Measurements from ENCODE around the gene MRPS6. TPM values are rescaled to one million over a fixed set of nuclear protein-coding genes. Genes with fewer than 3 reads are reported as not detected.

Gene MRPS6
- total RNA-seq, 1 donor from 2014 or later, result 61.9 TPM

GRCh38 chr21:34184232-34184631 is 110.9 kb downstream of the MRPS6 start:
- intact Hi-C loops (cut with micrococcal nuclease), result no loop called here
- no peak overlapping the region for H3K27ac ChIP-seq (replicated peaks)

GRCh38 chr21:34185026-34185750 is 111.8 kb downstream of the MRPS6 start:
- Histone ChIP-seq H3K27ac (replicated peaks) (no peak overlapping the region), H3K9me3 (replicated peaks) (no peaks in the 10 kb centered on the region), H3K36me3 (no peaks in the 10 kb centered on the region), H3K4me3 (no peak overlapping the region), H3K4me1 (peaks cover 3% of the 10 kb centered on the region), H3K27me3 (ENCODE audit: low read depth) (no peaks in the 10 kb centered on the region)
- intact Hi-C loops (cut with micrococcal nuclease), result no loop called here
- TF ChIP-seq CTCF (IDR thresholded peaks at IDR 0.05; ENCODE audit: borderline replicate concordance), result no peak
- DNase-seq, result no peak

More at GRCh38 chr21:34184232-34184631, 110.9 kb downstream of the MRPS6 start:
- Histone ChIP-seq H3K36me3 (no peaks in the 10 kb centered on the region), H3K4me3 (no peak overlapping the region), H3K9me3 (replicated peaks) (no peaks in the 10 kb centered on the region), H3K27me3 (ENCODE audit: low read depth) (no peaks in the 10 kb centered on the region), H3K4me1 (peaks cover 6% of the 10 kb centered on the region)
- DNase-seq, result no peak
- no peak for TF ChIP-seq CTCF (IDR thresholded peaks at IDR 0.05; ENCODE audit: borderline replicate concordance)

DNA sequence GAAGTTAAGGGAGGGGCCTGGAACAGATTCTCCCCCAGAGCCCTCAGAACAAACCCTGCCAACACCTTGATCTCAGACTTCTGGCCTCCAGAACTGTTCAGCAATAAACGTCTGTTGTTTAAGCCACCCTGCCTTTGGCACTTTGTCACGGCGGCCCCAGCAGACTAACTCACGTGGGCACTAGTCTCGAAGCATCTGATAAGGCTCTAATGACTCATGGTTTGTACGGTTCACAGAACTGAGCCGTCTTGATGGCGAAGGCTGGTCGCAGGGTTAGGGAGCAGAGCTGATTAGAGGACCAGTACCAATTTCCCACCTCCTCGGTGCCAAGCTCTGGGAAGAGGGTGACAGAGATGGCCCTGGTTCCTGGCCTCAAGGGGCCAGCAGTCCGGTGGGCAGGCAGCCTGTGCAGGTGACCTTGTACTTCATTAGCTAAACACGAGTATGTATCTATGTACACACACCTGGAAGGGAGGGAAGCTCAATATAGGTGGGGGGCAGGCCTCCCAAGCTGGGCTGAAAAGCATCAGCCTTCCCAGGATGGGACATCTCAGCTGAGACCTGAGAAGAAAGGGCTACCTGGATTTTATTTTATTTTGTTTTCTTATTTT is 112.8 kb downstream of the MRPS6 start:
- intact Hi-C loops (cut with micrococcal nuclease), result no loop called here
- Histone ChIP-seq H3K27ac (replicated peaks) (no peak overlapping the region), H3K4me3 (no peak overlapping the region), H3K9me3 (replicated peaks) (no peaks in the 10 kb centered on the region), H3K27me3 (ENCODE audit: low read depth) (no peaks in the 10 kb centered on the region), H3K36me3 (no peaks in the 10 kb centered on the region), H3K4me1 (no peaks in the 10 kb centered on the region)
- TF ChIP-seq CTCF (IDR thresholded peaks at IDR 0.05; ENCODE audit: borderline replicate concordance), result no peak
- DNase-seq, result no peak

- DNase-seq, result peak; percentile 53
- intact Hi-C loops (cut with micrococcal nuclease), result no loop called here
- H3K4me3 ChIP-seq, result no peak overlapping the region
- no peaks in the 10 kb centered on the region for H3K9me3 ChIP-seq (replicated peaks)
- H3K4me1 ChIP-seq, result no peaks in the 10 kb centered on the region
- no peak overlapping the region for H3K27ac ChIP-seq (replicated peaks)
- H3K36me3 ChIP-seq, result no peaks in the 10 kb centered on the region
- H3K27me3 ChIP-seq (ENCODE audit: low read depth), result no peaks in the 10 kb centered on the region
- TF ChIP-seq CTCF (IDR thresholded peaks at IDR 0.05; ENCODE audit: borderline replicate concordance), result no peak
Measured at GRCh38 chr21:34187935-34188334, 114.6 kb downstream of the MRPS6 start.

DNA sequence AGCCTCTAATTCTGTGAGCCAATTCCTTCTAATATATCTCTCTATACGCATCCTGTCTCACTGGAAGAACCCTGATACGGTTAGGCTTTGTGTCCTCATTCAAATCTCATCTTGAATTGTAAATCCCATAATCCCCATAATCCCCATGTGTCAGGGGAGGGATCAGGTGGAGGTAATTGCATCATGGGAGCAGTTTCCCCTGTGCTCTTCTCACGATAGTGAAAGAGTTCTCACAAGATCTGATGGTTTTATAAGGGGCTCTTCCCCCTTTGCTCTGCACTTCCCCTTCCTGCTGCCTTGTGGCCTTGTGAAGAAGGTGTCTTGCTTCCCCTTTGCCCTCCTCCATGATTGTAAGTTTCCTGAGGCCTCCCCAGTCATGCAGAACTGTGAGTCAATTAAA is 116.1 kb downstream of the MRPS6 start:
- intact Hi-C loops (cut with micrococcal nuclease), result no loop called here
- H3K27ac ChIP-seq (replicated peaks), result no peak overlapping the region
- H3K9me3 ChIP-seq (replicated peaks), result no peaks in the 10 kb centered on the region
- no peaks in the 10 kb centered on the region for H3K27me3 ChIP-seq (ENCODE audit: low read depth)
- no peaks in the 10 kb centered on the region for H3K4me1 ChIP-seq
- no peak overlapping the region for H3K4me3 ChIP-seq
- no peak for DNase-seq
- no peaks in the 10 kb centered on the region for H3K36me3 ChIP-seq
- no peak for TF ChIP-seq CTCF (IDR thresholded peaks at IDR 0.05; ENCODE audit: borderline replicate concordance)
